ENCODE data around the gene KNOP1. TPM values are rescaled to one million over a fixed set of nuclear protein-coding genes. Genes with fewer than 3 reads are reported as not detected.

The KNOP1 gene
- total and polyA plus RNA-seq, 2 of the 4 experiments (the other 2 are of a cell fraction), result 7.0 to 8.4 TPM

GRCh38 chr16:19710991-19711545, 7.0 kb downstream of the KNOP1 start:
- H3K9me1 ChIP-seq (ENCODE audit: insufficient read depth, low read length), result peaks cover 4% of the 10 kb centered on the region
- no peak overlapping the region for H2AK9ac ChIP-seq (replicated peaks; ENCODE audit: low read depth, low read length, poor library complexity)
- no peak overlapping the region for H2AK5ac ChIP-seq (ENCODE audit: low read depth, low read length)
- peaks cover 9% of the 10 kb centered on the region for H4K20me1 ChIP-seq (ENCODE audit: insufficient read depth, low read length)
- H3K4me1 ChIP-seq (ENCODE audit: control insufficient read depth, insufficient read depth, low read length), result no peaks in the 10 kb centered on the region
- H2BK15ac ChIP-seq (ENCODE audit: low read depth, low read length), result no peak overlapping the region
- H2BK5ac ChIP-seq (ENCODE audit: low read depth, low read length, poor library complexity, severe bottlenecking), result no peak overlapping the region
- no peaks in the 10 kb centered on the region for H3K27me3 ChIP-seq (ENCODE audit: control insufficient read depth, insufficient read depth, low read length)
- H3K14ac ChIP-seq (replicated peaks; ENCODE audit: low read depth, low read length), result no peak overlapping the region
- H3K9me3 ChIP-seq (ENCODE audit: control insufficient read depth, insufficient read depth, low read length), result no peaks in the 10 kb centered on the region
- H4K8ac ChIP-seq (ENCODE audit: low read depth in 2 of 2, low read length in 2 of 2), result no peak overlapping the region
- no TSS peak for BruUV-seq (replicated peaks)
- no peak overlapping the region for H3K4me3 ChIP-seq (ENCODE audit: insufficient read depth, low read depth, low read length)
- dilution Hi-C loops (cut with HindIII; ENCODE audit: low sequenced_read_pairs, unreplicated experiment), result no loop called here
- POLR2A ChIA-PET (ENCODE audit: unreplicated experiment), result interaction anchor here (0.7 kb wide), 1 partner anchor 24 kb away, joined by 5 read pairs; no protein-coding TSS in a partner anchor
- H3K9ac ChIP-seq (ENCODE audit: low read depth, low read length), result no peak overlapping the region
- no peak overlapping the region for H2BK120ac ChIP-seq (ENCODE audit: low read depth, low read length)
- no peak overlapping the region for H3K27ac ChIP-seq (ENCODE audit: insufficient read depth, low read length)
- DNase-seq, result no peak
- no peak overlapping the region for H4K91ac ChIP-seq (ENCODE audit: insufficient read depth, low read depth, low read length)
- H2BK20ac ChIP-seq (ENCODE audit: low read depth, low read length), result no peak overlapping the region
- WGBS, 2 experiments (ENCODE audit: extremely low coverage in 2 of 2, insufficient read length in 1 of 2), result 86% methylated on average over 2 of the region's 13 CpGs; no CpG with 5 or more reads in 1 of the 2 experiments
- CTCF ChIA-PET, result interaction anchor here (0.6 kb wide), 1 partner anchor 127 kb away, joined by 3 read pairs; no protein-coding TSS in a partner anchor
- in situ Hi-C loops (cut with MboI; ENCODE audit: low sequenced_read_pairs), result loop anchor here (25.0 kb wide), 1 partner anchor 599 kb away; the partner anchor contains the start of gene ITPRIPL2
- no peak for ATAC-seq (ENCODE audit: low read depth)
- no peak overlapping the region for H4K5ac ChIP-seq (ENCODE audit: low read depth, low read length)
- H3K56ac ChIP-seq (ENCODE audit: extremely low read depth, insufficient read depth, low read length), result no peak overlapping the region
- TF ChIP-seq CHD1 (IDR thresholded peaks at IDR 0.05; ENCODE audit: low read depth, low read length) (no peak), RAD21 (IDR thresholded peaks at IDR 0.05; ENCODE audit: low read length) (no peak), MAFK (IDR thresholded peaks at IDR 0.05; ENCODE audit: low read depth, low read length) (no peak), SMC3 (IDR thresholded peaks at IDR 0.05; ENCODE audit: low read depth, low read length) (no peak), MXI1 (IDR thresholded peaks at IDR 0.05; ENCODE audit: borderline replicate concordance, low read depth, low read length) (no peak), BHLHE40 (IDR thresholded peaks at IDR 0.05; ENCODE audit: low read depth, low read length) (no peak), RFX5 (IDR thresholded peaks at IDR 0.05; ENCODE audit: low read depth, low read length) (no peak), MAZ (IDR thresholded peaks at IDR 0.05; ENCODE audit: borderline replicate concordance, low read depth, low read length) (no peak), POLR2A (IDR thresholded peaks at IDR 0.05; ENCODE audit: low read depth, low read length) (no peak), CEBPB (IDR thresholded peaks at IDR 0.05; ENCODE audit: low read depth, low read length) (no peak), RCOR1 (IDR thresholded peaks at IDR 0.05; ENCODE audit: insufficient replicate concordance, low read length) (no peak), FOS (IDR thresholded peaks at IDR 0.05; ENCODE audit: low read depth, low read length) (no peak), NFE2L2 (IDR thresholded peaks at IDR 0.05; ENCODE audit: low read depth, low read length) (no peak)
- TF ChIP-seq, protein P1, sequence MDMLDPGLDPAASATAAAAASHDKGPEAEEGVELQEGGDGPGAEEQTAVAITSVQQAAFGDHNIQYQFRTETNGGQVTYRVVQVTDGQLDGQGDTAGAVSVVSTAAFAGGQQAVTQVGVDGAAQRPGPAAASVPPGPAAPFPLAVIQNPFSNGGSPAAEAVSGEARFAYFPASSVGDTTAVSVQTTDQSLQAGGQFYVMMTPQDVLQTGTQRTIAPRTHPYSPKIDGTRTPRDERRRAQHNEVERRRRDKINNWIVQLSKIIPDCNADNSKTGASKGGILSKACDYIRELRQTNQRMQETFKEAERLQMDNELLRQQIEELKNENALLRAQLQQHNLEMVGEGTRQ (IDR thresholded peaks at IDR 0.05; ENCODE audit: low read depth, low read length), result no peak
- TF ChIP-seq, protein P2, sequence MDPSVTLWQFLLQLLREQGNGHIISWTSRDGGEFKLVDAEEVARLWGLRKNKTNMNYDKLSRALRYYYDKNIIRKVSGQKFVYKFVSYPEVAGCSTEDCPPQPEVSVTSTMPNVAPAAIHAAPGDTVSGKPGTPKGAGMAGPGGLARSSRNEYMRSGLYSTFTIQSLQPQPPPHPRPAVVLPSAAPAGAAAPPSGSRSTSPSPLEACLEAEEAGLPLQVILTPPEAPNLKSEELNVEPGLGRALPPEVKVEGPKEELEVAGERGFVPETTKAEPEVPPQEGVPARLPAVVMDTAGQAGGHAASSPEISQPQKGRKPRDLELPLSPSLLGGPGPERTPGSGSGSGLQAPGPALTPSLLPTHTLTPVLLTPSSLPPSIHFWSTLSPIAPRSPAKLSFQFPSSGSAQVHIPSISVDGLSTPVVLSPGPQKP (IDR thresholded peaks at IDR 0.05; ENCODE audit: borderline replicate concordance, low read depth, low read length), result no peak
- TF ChIP-seq, protein P3, sequence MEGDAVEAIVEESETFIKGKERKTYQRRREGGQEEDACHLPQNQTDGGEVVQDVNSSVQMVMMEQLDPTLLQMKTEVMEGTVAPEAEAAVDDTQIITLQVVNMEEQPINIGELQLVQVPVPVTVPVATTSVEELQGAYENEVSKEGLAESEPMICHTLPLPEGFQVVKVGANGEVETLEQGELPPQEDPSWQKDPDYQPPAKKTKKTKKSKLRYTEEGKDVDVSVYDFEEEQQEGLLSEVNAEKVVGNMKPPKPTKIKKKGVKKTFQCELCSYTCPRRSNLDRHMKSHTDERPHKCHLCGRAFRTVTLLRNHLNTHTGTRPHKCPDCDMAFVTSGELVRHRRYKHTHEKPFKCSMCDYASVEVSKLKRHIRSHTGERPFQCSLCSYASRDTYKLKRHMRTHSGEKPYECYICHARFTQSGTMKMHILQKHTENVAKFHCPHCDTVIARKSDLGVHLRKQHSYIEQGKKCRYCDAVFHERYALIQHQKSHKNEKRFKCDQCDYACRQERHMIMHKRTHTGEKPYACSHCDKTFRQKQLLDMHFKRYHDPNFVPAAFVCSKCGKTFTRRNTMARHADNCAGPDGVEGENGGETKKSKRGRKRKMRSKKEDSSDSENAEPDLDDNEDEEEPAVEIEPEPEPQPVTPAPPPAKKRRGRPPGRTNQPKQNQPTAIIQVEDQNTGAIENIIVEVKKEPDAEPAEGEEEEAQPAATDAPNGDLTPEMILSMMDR (conservative IDR thresholded peaks at IDR 0.05; ENCODE audit: low read depth, low read length), result no peak
- peaks cover 48% of the 10 kb centered on the region for H3K36me3 ChIP-seq (ENCODE audit: control insufficient read depth, insufficient read depth, low read length)
- no peak overlapping the region for H3K4me2 ChIP-seq (ENCODE audit: low read depth, low read length)
- intact Hi-C loops (cut with micrococcal nuclease), result loop anchor here (10.0 kb wide), 1 partner anchor 106 kb away; no protein-coding TSS in a partner anchor
- no peak overlapping the region for H3K4ac ChIP-seq (ENCODE audit: low read depth, low read length)
- H2AFZ ChIP-seq (replicated peaks; ENCODE audit: low read length, poor library complexity), result no peak overlapping the region
- peaks cover 36 to 73% of the 10 kb centered on the region in 2 experiments for H3K79me1 ChIP-seq (ENCODE audit: low read depth in 1 of 2, low read length in 2 of 2)
- H3K18ac ChIP-seq (ENCODE audit: low read depth, low read length), result no peak overlapping the region
- H3K23ac ChIP-seq (ENCODE audit: low read depth, low read length), result no peak overlapping the region
